HepG2 (cell line): Measurements from ENCODE around the gene IMPDH2. TPM values are rescaled to one million over a fixed set of nuclear protein-coding genes. Genes with fewer than 3 reads are reported as not detected.

Experiments used
- NCOA2 ChIP-seq: sonication (generic); formaldehyde crosslinking; IDR thresholded peaks from 2 replicates; pipeline ENCODE4 v1.8.0; 2022; ENCODE audit warnings: inconsistent platforms
- NCOA5 ChIP-seq: sonication (generic); formaldehyde crosslinking; IDR thresholded peaks from 2 replicates; pipeline ENCODE4 v1.4.0; 2020; ENCODE audit warnings: missing genetic modification reagents
- TBL1XR1 ChIP-seq: fragments of 150-350 bp; IDR thresholded peaks from 2 replicates; pipeline ENCODE4 v1.6.1; 2014; ENCODE audit warnings: borderline replicate concordance, low read length; ENCODE audit not compliant: partially characterized antibody
- ZFP82 ChIP-seq: sonication (generic); formaldehyde crosslinking; IDR thresholded peaks from 2 replicates; pipeline ENCODE4 v1.5.1; 2020; ENCODE audit warnings: mild to moderate bottlenecking, missing genetic modification reagents, borderline replicate concordance
- ZNF230 ChIP-seq: sonication (generic); formaldehyde crosslinking; IDR thresholded peaks from 2 replicates; pipeline ENCODE4 v1.4.0; 2020; ENCODE audit warnings: mild to moderate bottlenecking, missing genetic modification reagents
- ZNF577 ChIP-seq: sonication (generic); formaldehyde crosslinking; IDR thresholded peaks from 2 replicates; pipeline ENCODE4 v1.4.0; 2020; ENCODE audit warnings: mild to moderate bottlenecking, low read depth, missing genetic modification reagents, borderline replicate concordance
- polyA plus RNA-seq, 8 experiments: library from polyadenylated mRNA; depleted of rRNA in 3 of 8; stranded (reverse) in 7 of 8; unstranded in 1 of 8; fragments of >200 nt; fragmentation: Illumina TruSeq in 4 of 8; extraction: Trizol in 4 of 8; gene quantifications; 2 replicates each; pipeline versions ENCODE4 v1.2.1 to v1.2.3, GENCODE V29; 2011 to 2016; ENCODE audit warnings: low read depth in 4 of 8, missing spikeins in 1 of 8, mixed read lengths in 1 of 8; ENCODE audit not compliant: insufficient read depth in 1 of 8
- total RNA-seq, 5 experiments: library from RNA; depleted of rRNA; stranded (reverse); fragments of >200 nt; fragmentation: Illumina TruSeq; extraction: Trizol; gene quantifications; 2 replicates each; pipeline ENCODE4 v1.2.3, GENCODE V29; 2016; ENCODE audit warnings: low read depth in 1 of 5
- TF ChIP-seq, protein P1 (sequence below), 2 experiments: sonication (generic) in 1 of 2; formaldehyde crosslinking in 1 of 2; IDR thresholded peaks; 2 replicates each; pipeline versions ENCODE4 v1.5.1 to v1.6.1; 2011 to 2020; ENCODE audit warnings: borderline replicate concordance in 1 of 2, low read depth in 1 of 2, low read length in 1 of 2, mild to moderate bottlenecking in 1 of 2, missing genetic modification reagents in 1 of 2, moderate library complexity in 1 of 2
- TF ChIP-seq, protein P2 (sequence below): sonication (generic); formaldehyde crosslinking; IDR thresholded peaks from 2 replicates; pipeline ENCODE4 v1.9.0; 2021; ENCODE audit warnings: mild to moderate bottlenecking, missing genetic modification reagents
- TF ChIP-seq, protein P3 (sequence below): sonication (generic); formaldehyde crosslinking; conservative IDR thresholded peaks from 2 replicates; pipeline ENCODE4 v1.4.0; 2020; ENCODE audit warnings: missing genetic modification reagents
- TF ChIP-seq, protein P4 (sequence below): sonication (generic); formaldehyde crosslinking; IDR thresholded peaks from 2 replicates; pipeline ENCODE4 v1.4.0; 2020; ENCODE audit warnings: missing genetic modification reagents

Gene IMPDH2
- total and polyA plus RNA-seq, 2 of the 13 experiments (the other 11 are each of a cell fraction or from before 2014, with no cell fraction given), result 248 to 260 TPM

DNA sequence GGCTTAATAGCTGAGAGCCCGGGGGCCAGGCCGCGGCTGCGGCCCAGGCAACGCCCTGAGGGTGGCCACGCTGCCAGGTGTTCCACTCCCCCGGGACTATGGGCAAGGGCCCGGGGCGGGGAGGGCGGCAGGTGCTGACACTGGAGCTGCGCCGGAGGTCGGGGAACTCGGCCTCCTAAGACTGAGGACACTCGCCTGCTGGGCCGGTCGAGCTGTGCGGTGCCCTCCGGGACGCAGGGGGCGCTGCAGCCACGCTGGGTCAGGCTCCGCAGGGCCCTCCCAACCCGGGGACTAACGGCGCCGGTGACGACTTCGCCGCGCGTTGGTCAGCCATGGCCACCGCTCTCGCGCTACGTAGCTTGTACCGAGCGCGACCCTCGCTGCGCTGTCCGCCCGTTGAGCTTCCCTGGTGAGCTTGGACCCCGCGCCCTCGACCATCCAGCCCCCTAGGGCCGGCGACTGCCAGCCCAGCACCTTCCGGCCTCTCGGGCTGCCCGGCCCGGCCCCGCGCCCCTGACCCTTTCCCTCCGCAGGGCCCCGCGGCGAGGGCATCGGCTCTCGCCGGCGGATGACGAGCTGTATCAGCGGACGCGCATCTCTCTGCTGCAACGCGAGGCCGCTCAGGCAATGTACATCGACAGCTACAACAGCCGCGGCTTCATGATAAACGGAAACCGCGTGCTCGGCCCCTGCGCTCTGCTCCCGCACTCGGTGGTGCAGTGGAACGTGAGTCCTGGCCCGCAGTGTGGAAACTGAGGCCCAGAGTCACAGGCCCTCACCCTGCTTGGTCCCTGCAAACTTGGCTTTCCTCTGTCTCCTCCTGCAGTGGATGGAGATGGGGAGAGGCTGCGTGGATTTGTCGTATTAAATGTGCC is 7.1 kb downstream of the IMPDH2 start, which contains the start of gene NDUFAF3 (continued):
- TF ChIP-seq NCOA5 (0 out of 2 replicates have a peak, but pooled peaks have one; percentile 46), NCOA2 (CRISPR knock-in tag) (0 out of 2 replicates have a peak, but pooled peaks have one; percentile 21), ZNF230 (CRISPR knock-in tag) (0 out of 2 replicates have a peak, but pooled peaks have one; percentile 27), TBL1XR1 (no peak), ZNF577 (CRISPR knock-in tag) (no peak), ZFP82 (CRISPR knock-in tag) (peak; percentile 52; the same call in 1 of the 2 replicates)
- TF ChIP-seq, protein P1, sequence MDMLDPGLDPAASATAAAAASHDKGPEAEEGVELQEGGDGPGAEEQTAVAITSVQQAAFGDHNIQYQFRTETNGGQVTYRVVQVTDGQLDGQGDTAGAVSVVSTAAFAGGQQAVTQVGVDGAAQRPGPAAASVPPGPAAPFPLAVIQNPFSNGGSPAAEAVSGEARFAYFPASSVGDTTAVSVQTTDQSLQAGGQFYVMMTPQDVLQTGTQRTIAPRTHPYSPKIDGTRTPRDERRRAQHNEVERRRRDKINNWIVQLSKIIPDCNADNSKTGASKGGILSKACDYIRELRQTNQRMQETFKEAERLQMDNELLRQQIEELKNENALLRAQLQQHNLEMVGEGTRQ (IDR thresholded peaks at IDR 0.05; ENCODE audit: low read depth, low read length), result no peak
- TF ChIP-seq, protein P1 (CRISPR knock-in tag; IDR thresholded peaks at IDR 0.05; ENCODE audit: borderline replicate concordance), result peak; percentile 53; the same call in 1 of the 2 replicates
- TF ChIP-seq, protein P2, sequence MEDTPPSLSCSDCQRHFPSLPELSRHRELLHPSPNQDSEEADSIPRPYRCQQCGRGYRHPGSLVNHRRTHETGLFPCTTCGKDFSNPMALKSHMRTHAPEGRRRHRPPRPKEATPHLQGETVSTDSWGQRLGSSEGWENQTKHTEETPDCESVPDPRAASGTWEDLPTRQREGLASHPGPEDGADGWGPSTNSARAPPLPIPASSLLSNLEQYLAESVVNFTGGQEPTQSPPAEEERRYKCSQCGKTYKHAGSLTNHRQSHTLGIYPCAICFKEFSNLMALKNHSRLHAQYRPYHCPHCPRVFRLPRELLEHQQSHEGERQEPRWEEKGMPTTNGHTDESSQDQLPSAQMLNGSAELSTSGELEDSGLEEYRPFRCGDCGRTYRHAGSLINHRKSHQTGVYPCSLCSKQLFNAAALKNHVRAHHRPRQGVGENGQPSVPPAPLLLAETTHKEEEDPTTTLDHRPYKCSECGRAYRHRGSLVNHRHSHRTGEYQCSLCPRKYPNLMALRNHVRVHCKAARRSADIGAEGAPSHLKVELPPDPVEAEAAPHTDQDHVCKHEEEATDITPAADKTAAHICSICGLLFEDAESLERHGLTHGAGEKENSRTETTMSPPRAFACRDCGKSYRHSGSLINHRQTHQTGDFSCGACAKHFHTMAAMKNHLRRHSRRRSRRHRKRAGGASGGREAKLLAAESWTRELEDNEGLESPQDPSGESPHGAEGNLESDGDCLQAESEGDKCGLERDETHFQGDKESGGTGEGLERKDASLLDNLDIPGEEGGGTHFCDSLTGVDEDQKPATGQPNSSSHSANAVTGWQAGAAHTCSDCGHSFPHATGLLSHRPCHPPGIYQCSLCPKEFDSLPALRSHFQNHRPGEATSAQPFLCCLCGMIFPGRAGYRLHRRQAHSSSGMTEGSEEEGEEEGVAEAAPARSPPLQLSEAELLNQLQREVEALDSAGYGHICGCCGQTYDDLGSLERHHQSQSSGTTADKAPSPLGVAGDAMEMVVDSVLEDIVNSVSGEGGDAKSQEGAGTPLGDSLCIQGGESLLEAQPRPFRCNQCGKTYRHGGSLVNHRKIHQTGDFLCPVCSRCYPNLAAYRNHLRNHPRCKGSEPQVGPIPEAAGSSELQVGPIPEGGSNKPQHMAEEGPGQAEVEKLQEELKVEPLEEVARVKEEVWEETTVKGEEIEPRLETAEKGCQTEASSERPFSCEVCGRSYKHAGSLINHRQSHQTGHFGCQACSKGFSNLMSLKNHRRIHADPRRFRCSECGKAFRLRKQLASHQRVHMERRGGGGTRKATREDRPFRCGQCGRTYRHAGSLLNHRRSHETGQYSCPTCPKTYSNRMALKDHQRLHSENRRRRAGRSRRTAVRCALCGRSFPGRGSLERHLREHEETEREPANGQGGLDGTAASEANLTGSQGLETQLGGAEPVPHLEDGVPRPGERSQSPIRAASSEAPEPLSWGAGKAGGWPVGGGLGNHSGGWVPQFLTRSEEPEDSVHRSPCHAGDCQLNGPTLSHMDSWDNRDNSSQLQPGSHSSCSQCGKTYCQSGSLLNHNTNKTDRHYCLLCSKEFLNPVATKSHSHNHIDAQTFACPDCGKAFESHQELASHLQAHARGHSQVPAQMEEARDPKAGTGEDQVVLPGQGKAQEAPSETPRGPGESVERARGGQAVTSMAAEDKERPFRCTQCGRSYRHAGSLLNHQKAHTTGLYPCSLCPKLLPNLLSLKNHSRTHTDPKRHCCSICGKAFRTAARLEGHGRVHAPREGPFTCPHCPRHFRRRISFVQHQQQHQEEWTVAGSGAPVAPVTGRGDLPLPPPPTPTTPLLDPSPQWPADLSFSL (CRISPR knock-in tag), result no peak
- TF ChIP-seq, protein P3, sequence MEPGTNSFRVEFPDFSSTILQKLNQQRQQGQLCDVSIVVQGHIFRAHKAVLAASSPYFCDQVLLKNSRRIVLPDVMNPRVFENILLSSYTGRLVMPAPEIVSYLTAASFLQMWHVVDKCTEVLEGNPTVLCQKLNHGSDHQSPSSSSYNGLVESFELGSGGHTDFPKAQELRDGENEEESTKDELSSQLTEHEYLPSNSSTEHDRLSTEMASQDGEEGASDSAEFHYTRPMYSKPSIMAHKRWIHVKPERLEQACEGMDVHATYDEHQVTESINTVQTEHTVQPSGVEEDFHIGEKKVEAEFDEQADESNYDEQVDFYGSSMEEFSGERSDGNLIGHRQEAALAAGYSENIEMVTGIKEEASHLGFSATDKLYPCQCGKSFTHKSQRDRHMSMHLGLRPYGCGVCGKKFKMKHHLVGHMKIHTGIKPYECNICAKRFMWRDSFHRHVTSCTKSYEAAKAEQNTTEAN (CRISPR knock-in tag), result peak; percentile 73
- TF ChIP-seq, protein P4, sequence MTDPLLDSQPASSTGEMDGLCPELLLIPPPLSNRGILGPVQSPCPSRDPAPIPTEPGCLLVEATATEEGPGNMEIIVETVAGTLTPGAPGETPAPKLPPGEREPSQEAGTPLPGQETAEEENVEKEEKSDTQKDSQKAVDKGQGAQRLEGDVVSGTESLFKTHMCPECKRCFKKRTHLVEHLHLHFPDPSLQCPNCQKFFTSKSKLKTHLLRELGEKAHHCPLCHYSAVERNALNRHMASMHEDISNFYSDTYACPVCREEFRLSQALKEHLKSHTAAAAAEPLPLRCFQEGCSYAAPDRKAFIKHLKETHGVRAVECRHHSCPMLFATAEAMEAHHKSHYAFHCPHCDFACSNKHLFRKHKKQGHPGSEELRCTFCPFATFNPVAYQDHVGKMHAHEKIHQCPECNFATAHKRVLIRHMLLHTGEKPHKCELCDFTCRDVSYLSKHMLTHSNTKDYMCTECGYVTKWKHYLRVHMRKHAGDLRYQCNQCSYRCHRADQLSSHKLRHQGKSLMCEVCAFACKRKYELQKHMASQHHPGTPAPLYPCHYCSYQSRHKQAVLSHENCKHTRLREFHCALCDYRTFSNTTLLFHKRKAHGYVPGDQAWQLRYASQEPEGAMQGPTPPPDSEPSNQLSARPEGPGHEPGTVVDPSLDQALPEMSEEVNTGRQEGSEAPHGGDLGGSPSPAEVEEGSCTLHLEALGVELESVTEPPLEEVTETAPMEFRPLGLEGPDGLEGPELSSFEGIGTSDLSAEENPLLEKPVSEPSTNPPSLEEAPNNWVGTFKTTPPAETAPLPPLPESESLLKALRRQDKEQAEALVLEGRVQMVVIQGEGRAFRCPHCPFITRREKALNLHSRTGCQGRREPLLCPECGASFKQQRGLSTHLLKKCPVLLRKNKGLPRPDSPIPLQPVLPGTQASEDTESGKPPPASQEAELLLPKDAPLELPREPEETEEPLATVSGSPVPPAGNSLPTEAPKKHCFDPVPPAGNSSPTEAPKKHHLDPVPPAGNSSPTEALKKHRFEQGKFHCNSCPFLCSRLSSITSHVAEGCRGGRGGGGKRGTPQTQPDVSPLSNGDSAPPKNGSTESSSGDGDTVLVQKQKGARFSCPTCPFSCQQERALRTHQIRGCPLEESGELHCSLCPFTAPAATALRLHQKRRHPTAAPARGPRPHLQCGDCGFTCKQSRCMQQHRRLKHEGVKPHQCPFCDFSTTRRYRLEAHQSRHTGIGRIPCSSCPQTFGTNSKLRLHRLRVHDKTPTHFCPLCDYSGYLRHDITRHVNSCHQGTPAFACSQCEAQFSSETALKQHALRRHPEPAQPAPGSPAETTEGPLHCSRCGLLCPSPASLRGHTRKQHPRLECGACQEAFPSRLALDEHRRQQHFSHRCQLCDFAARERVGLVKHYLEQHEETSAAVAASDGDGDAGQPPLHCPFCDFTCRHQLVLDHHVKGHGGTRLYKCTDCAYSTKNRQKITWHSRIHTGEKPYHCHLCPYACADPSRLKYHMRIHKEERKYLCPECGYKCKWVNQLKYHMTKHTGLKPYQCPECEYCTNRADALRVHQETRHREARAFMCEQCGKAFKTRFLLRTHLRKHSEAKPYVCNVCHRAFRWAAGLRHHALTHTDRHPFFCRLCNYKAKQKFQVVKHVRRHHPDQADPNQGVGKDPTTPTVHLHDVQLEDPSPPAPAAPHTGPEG (CRISPR knock-in tag), result 0 out of 2 replicates have a peak, but pooled peaks have one; percentile 15
